CD14-positive monocyte (primary cell): ENCODE data around the gene FAM187B. TPM values are rescaled to one million over a fixed set of nuclear protein-coding genes. Genes with fewer than 3 reads are reported as not detected.

ENCODE experiments used
- DNase-seq, 3 donors: peaks; one replicate each; pipeline ENCODE4 v3.0.0-alpha.2; 2011 to 2022
- H2AFZ ChIP-seq: 2 replicates; pipeline ENCODE4 v1.6.0; 2012; ENCODE audit warnings: mild to moderate bottlenecking, low read depth, low read length, inconsistent platforms; ENCODE audit not compliant: insufficient read depth, poor library complexity, severe bottlenecking
- H3K27ac ChIP-seq, 2 donors: 1 replicate in 1 of 2; 2 replicates in 1 of 2; pipeline ENCODE4 v1.5.1; 2012 to 2013; ENCODE audit warnings: low read length in 2 of 2, control low read depth in 1 of 2, inconsistent platforms in 1 of 2, low read depth in 1 of 2, mild to moderate bottlenecking in 1 of 2
- H3K27me3 ChIP-seq, 2 donors: one replicate each; pipeline versions ENCODE4 v1.6.0 to v1.6.1; 2011 to 2013; ENCODE audit warnings: low read length in 2 of 2; ENCODE audit not compliant: control insufficient read depth in 2 of 2, insufficient read depth in 2 of 2
- H3K36me3 ChIP-seq, 2 donors: replicated peaks in 1 of 2; 1 replicate in 1 of 2; 2 replicates in 1 of 2; pipeline versions ENCODE4 v1.5.1 to v1.6.1; 2012 to 2013; ENCODE audit warnings: low read length in 2 of 2, control low read depth in 1 of 2, inconsistent platforms in 1 of 2, mild to moderate bottlenecking in 1 of 2; ENCODE audit not compliant: insufficient read depth in 2 of 2, control insufficient read depth in 1 of 2
- H3K4me1 ChIP-seq, 2 donors: 1 replicate in 1 of 2; 2 replicates in 1 of 2; pipeline versions ENCODE4 v1.5.1 to v1.6.1; 2012 to 2013; ENCODE audit warnings: low read length in 2 of 2, control low read depth in 1 of 2, inconsistent platforms in 1 of 2, mild to moderate bottlenecking in 1 of 2, moderate library complexity in 1 of 2; ENCODE audit not compliant: insufficient read depth in 2 of 2, control insufficient read depth in 1 of 2
- H3K4me2 ChIP-seq: replicated peaks from 2 replicates; pipeline ENCODE3; 2012; ENCODE audit warnings: low read length, moderate library complexity, mild to moderate bottlenecking; ENCODE audit not compliant: poor library complexity, severe bottlenecking; ENCODE audit errors: extremely low read depth
- H3K4me3 ChIP-seq, 3 experiments: fragments of 200-600 bp in 1 of 3; sonication (generic) in 1 of 3; replicated peaks in 1 of 3; 1 replicate in 2 of 3; 2 replicates in 1 of 3; pipeline ENCODE4 v1.5.1; 2011 to 2013; ENCODE audit warnings: low read length in 3 of 3, mild to moderate bottlenecking in 3 of 3, control low read depth in 2 of 3, low read depth in 2 of 3, inconsistent platforms in 1 of 3, moderate library complexity in 1 of 3
- H3K79me2 ChIP-seq: 2 replicates; pipeline ENCODE4 v1.6.0; 2012; ENCODE audit warnings: mild to moderate bottlenecking, control low read depth, inconsistent platforms, low read length, moderate library complexity; ENCODE audit not compliant: insufficient read depth
- H3K9ac ChIP-seq: 2 replicates; pipeline ENCODE4 v1.6.0; 2017; ENCODE audit warnings: low read length, mild to moderate bottlenecking; ENCODE audit not compliant: insufficient read depth, poor library complexity, severe bottlenecking
- H3K9me3 ChIP-seq, 2 donors: replicated peaks in 1 of 2; 1 replicate in 1 of 2; 2 replicates in 1 of 2; pipeline versions ENCODE4 v1.5.1 to v1.6.1; 2012 to 2013; ENCODE audit warnings: low read length in 2 of 2, control low read depth in 1 of 2; ENCODE audit not compliant: control insufficient read depth in 1 of 2, insufficient read depth in 1 of 2
- H4K20me1 ChIP-seq: 2 replicates; pipeline ENCODE4 v1.6.0; 2012; ENCODE audit warnings: mild to moderate bottlenecking, low read length, control low read depth, moderate library complexity; ENCODE audit not compliant: insufficient read depth
- H3K27ac Mint-ChIP-seq, 7 donors: one replicate each; pipeline ENCODE4 v1.8.0; 2020; ENCODE audit warnings: mild to moderate bottlenecking in 7 of 7, mixed read lengths in 7 of 7, moderate library complexity in 6 of 7, inconsistent platforms in 2 of 7
- H3K27me3 Mint-ChIP-seq, 3 donors: one replicate each; pipeline ENCODE4 v1.8.0; 2021 to 2022; ENCODE audit warnings: low read depth in 3 of 3, mild to moderate bottlenecking in 3 of 3, mixed read lengths in 3 of 3, moderate library complexity in 3 of 3, inconsistent platforms in 1 of 3
- H3K36me3 Mint-ChIP-seq, 2 donors: one replicate each; pipeline ENCODE4 v1.8.0; 2020; ENCODE audit warnings: mixed read lengths in 2 of 2, inconsistent platforms in 1 of 2, mild to moderate bottlenecking in 1 of 2
- H3K4me1 Mint-ChIP-seq: one replicate; pipeline ENCODE4 v1.8.0; 2020; ENCODE audit warnings: mild to moderate bottlenecking, mixed read lengths
- H3K4me3 Mint-ChIP-seq, 2 donors: one replicate each; pipeline ENCODE4 v1.8.0; 2020; ENCODE audit warnings: mild to moderate bottlenecking in 2 of 2, mixed read lengths in 2 of 2, moderate library complexity in 1 of 2
- H3K9me3 Mint-ChIP-seq, 7 donors: one replicate each; pipeline ENCODE4 v1.8.0; 2020 to 2022; ENCODE audit warnings: mixed read lengths in 7 of 7, mild to moderate bottlenecking in 6 of 7, moderate library complexity in 6 of 7, inconsistent platforms in 2 of 7
- WGBS: methylation state at CpG from one replicate; pipeline ENCODE4 v1.1.5; 2013; ENCODE audit warnings: missing lambda C conversion rate; ENCODE audit not compliant: insufficient coverage; 5-methylcytosine and 5-hydroxymethylcytosine counted together
- intact Hi-C, 2 donors: fragments of 100-400 bp; cut with micrococcal nuclease; formaldehyde crosslinking; loops; one replicate each; pipeline versions ENCODE4 v1.15.0 to v1.15.1; 2023
- polyA plus RNA-seq, 3 donors: library from polyadenylated mRNA; depleted of rRNA in 1 of 3; unstranded in 2 of 3; stranded (reverse) in 1 of 3; fragments of 300-500 nt in 2 of 3; fragments of >200 nt in 1 of 3; fragmentation: Illumina TruSeq in 2 of 3; gene quantifications; 1 replicate in 2 of 3; 2 replicates in 1 of 3; pipeline ENCODE4 v1.2.3, GENCODE V29; 2012 to 2021
- TF ChIP-seq, protein P1 (sequence below): fragments of 200-600 bp; IDR thresholded peaks from one replicate; pipeline ENCODE4 v1.8.0; 2022; ENCODE audit warnings: antibody characterized with exemption, mild to moderate bottlenecking

FAM187B gene
- polyA plus RNA-seq, 3 donors: not detected

DNA sequence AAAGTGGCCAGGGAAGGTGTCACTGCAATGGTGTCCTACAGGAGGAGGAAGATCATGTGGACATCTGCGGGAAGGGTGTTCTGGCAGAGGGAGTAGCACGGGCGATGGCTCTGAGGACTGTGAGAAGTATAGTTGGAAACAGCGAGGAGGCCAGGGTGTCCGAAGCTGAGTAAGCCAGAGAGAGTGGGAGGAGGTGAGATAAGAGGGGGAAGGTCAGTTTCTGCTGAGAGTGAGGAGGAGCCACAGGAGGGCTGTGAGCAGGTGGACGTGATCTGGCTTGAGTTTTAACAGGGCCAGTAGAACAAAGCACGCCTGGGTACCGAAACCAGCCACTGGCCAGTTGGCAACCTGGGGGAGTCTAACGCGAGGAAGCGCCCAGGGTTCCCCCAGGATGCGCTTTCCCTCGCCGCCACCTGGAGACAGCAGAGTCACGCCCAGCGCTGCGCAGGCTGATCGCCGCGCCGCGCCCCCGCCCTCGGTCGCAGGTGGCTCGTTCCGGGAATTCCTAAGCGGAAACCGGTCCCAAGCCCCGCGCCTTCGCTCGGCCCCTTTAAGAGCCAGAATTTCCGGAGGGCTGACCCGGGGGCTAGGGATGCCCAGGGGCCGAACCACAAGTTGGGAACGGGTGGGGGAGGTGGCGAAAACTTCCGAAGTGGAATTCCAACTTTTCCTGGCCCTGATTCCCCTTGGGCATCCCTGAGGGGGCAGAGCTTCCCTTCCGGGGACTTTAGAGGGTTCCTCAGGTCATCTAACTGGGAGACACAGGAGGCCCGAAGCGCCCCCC, 19.2 kb upstream of the FAM187B start:
- WGBS: 8% methylated on average over 40 of the region's 42 CpGs
- H3K36me3 ChIP-seq: no peaks in the 10 kb centered on the region
- H3K9ac ChIP-seq: no peak overlapping the region
- peak overlapping the region; percentile 33 for H3K4me2 ChIP-seq
- H3K79me2 ChIP-seq: no peaks in the 10 kb centered on the region
- TF ChIP-seq, protein P1, sequence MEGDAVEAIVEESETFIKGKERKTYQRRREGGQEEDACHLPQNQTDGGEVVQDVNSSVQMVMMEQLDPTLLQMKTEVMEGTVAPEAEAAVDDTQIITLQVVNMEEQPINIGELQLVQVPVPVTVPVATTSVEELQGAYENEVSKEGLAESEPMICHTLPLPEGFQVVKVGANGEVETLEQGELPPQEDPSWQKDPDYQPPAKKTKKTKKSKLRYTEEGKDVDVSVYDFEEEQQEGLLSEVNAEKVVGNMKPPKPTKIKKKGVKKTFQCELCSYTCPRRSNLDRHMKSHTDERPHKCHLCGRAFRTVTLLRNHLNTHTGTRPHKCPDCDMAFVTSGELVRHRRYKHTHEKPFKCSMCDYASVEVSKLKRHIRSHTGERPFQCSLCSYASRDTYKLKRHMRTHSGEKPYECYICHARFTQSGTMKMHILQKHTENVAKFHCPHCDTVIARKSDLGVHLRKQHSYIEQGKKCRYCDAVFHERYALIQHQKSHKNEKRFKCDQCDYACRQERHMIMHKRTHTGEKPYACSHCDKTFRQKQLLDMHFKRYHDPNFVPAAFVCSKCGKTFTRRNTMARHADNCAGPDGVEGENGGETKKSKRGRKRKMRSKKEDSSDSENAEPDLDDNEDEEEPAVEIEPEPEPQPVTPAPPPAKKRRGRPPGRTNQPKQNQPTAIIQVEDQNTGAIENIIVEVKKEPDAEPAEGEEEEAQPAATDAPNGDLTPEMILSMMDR: peak; percentile 47
- H3K9me3 Mint-ChIP-seq: peaks cover 6 to 28% (median 21%) of the 10 kb centered on the region in 7 donors
- H3K36me3 Mint-ChIP-seq: peaks cover 9% of the 10 kb centered on the region in 2 donors
- DNase-seq: no peak
- no peaks in the 10 kb centered on the region for H4K20me1 ChIP-seq
- peaks cover 31% of the 10 kb centered on the region for H3K4me1 Mint-ChIP-seq
- H3K4me1 ChIP-seq: peaks cover 29 to 31% of the 10 kb centered on the region in 2 donors
- no peak overlapping the region for H3K27ac ChIP-seq
- peak overlapping the region; percentile 62 to 89 for H3K4me3 Mint-ChIP-seq
- peak overlapping the region in 1 of 3 experiments; percentile 42 for H3K4me3 ChIP-seq
- H3K27me3 Mint-ChIP-seq: peaks cover 47 to 57% (median 48%) of the 10 kb centered on the region in 3 donors
- peaks cover 0 to 20% of the 10 kb centered on the region in 2 donors for H3K9me3 ChIP-seq
- H3K27ac Mint-ChIP-seq: peak overlapping the region in 2 of 7 donors; percentile 60 to 62
- H2AFZ ChIP-seq: no peak overlapping the region
- intact Hi-C loops: no loop called here
- H3K27me3 ChIP-seq: peaks cover 21 to 45% of the 10 kb centered on the region in 2 donors

DNA sequence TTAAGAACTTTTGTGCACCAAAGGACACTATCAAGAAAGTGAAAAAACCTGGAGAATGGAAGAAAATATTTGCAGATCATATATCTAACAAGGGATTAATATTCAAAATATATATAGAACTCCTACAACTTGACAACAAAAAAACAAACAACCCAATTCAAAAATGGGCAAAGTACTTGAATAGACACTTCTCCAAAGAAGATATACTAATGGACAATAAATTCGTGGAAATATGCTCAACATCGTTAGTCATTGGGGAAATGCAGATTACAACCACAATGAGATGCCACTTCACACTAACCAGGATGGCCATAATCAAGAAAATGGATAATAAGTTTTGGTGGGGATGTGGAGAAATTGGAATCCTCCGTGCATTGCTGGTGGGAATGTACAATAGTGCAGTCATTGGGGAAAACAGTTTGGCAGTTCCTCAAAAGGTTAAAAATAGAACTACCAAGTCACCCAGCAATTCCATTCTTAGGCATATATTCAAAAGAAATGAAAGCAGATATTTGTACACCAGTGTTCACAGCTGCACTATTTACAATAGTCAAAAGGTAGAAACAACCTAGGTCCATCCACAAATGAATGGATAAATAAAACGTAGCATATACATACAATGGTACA, 18.0 kb upstream of the FAM187B start:
- Histone ChIP-seq H2AFZ (no peak overlapping the region), H3K9me3 (peaks cover 0 to 20% of the 10 kb centered on the region in 2 donors), H3K27ac (no peak overlapping the region), H3K4me2 (peak overlapping the region; percentile 8), H3K4me3 (no peak overlapping the region), H4K20me1 (no peaks in the 10 kb centered on the region), H3K79me2 (no peaks in the 10 kb centered on the region), H3K4me1 (peaks cover 29 to 31% of the 10 kb centered on the region in 2 donors), H3K36me3 (no peaks in the 10 kb centered on the region), H3K9ac (no peak overlapping the region), H3K27me3 (peaks cover 21 to 45% of the 10 kb centered on the region in 2 donors)
- no CpG with 5 or more reads among the region's 4 CpGs for WGBS
- peaks cover 9 to 35% (median 25%) of the 10 kb centered on the region in 7 donors for H3K9me3 Mint-ChIP-seq
- no peak for DNase-seq
- H3K4me3 Mint-ChIP-seq: peak overlapping the region in 1 of 2 donors; percentile 89
- H3K27me3 Mint-ChIP-seq: peaks cover 44 to 55% (median 49%) of the 10 kb centered on the region in 3 donors
- TF ChIP-seq, protein P1: no peak
- intact Hi-C loops: no loop called here
- H3K4me1 Mint-ChIP-seq: peaks cover 32% of the 10 kb centered on the region
- peaks cover 9% of the 10 kb centered on the region in 2 donors for H3K36me3 Mint-ChIP-seq
- no peak overlapping the region for H3K27ac Mint-ChIP-seq
